ENCODE data around the gene PSD2.
A peak's percentile ranks its signal among the peaks of the same experiment; 100 is the strongest.

PSD2 gene

DNA sequence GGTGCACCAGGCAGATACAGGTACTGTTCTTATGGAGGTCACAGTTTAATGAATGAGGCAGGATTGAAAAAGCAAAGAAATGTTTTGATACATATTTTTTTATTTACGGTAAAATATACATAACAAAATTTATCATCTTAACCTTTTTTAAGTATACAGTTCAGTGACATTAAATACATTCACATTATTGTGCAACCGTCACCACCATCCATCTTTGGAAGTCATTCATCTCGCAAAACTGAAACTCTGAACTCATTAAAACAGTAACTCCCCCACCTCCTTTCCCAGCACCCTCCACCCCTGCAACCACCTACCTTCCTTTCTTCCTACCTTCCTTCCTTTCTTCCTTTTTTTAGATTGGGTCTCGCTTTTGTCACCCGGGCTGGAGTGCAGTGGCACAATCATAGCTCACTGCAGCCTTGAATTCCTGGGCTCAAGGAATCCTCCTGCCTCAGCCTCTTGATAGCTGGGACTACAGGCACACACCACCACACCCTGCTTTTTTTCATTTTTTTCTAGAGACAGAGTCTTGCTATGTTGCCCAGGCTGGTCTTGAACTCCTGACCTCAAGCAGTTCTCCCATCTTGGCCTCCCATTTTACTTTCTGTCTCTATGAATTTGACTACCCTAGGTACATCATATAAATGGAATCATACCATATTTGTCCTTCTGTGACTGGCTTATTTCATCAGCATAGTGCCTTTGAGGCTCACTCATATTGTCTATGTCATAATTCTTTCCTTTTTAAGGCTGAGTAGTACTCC, 22.5 kb upstream of the PSD2 start:
- in situ Hi-C loops (cut with HindIII; ENCODE audit: low pct_ligation_motif_present, low sequenced_read_pairs), result loop anchor here (25.0 kb wide), 2 partner anchors 136 to 361 kb away; partner anchors contain the start of genes CXXC5 and SPATA24
- H3K4me3 ChIP-seq (ENCODE audit: low read depth, low read length), result no peak overlapping the region
- no peaks in the 10 kb centered on the region for H3K36me3 ChIP-seq (replicated peaks)
- no peak for DNase-seq
- TF ChIP-seq, protein P1, sequence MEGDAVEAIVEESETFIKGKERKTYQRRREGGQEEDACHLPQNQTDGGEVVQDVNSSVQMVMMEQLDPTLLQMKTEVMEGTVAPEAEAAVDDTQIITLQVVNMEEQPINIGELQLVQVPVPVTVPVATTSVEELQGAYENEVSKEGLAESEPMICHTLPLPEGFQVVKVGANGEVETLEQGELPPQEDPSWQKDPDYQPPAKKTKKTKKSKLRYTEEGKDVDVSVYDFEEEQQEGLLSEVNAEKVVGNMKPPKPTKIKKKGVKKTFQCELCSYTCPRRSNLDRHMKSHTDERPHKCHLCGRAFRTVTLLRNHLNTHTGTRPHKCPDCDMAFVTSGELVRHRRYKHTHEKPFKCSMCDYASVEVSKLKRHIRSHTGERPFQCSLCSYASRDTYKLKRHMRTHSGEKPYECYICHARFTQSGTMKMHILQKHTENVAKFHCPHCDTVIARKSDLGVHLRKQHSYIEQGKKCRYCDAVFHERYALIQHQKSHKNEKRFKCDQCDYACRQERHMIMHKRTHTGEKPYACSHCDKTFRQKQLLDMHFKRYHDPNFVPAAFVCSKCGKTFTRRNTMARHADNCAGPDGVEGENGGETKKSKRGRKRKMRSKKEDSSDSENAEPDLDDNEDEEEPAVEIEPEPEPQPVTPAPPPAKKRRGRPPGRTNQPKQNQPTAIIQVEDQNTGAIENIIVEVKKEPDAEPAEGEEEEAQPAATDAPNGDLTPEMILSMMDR (IDR thresholded peaks at IDR 0.05; ENCODE audit: low read depth, low read length, missing control alignments), result no peak
- no peaks in the 10 kb centered on the region for H3K27me3 ChIP-seq (replicated peaks)
- H3K27ac ChIP-seq, result no peak overlapping the region

DNA sequence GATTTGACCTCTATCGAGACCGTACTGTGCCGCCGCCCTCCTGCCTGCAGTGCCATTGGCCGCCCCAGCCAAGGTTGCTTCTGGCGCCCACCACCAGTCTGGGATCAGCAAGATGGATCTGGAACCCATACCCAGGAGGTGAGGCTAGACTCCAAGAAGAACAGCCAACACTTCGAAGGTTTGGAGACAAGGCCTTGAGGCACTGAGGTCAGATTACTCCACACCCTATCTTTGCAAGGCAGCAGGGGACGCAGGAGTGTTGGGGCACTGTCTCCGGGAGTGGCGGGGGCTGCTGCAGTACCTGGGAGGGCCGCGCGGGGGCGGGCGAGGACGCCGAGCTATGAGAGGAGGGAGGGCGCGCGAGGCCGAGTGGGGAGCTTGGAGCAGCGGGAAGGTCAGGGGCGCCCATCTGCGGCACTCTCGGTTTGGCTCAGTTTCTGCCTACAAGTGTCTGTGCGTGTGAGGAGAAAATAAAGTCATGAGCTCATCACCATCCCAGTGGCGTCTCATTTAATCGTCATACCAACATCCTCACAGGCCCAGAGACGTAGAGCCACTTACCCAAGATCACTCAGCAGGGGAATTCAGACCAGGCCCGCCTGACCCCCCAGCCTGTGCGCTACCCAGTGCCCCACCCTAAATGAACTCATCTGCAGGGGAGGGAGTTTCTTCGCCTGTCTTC, 20.5 kb upstream of the PSD2 start:
- Histone ChIP-seq H3K36me3 (replicated peaks) (no peaks in the 10 kb centered on the region), H3K27me3 (replicated peaks) (no peaks in the 10 kb centered on the region), H3K4me3 (ENCODE audit: low read depth, low read length) (no peak overlapping the region), H3K27ac (no peak overlapping the region)
- TF ChIP-seq, protein P1 (IDR thresholded peaks at IDR 0.05; ENCODE audit: low read depth, low read length, missing control alignments), result peak; percentile 89
- peak; percentile 48 for DNase-seq
- in situ Hi-C loops (cut with HindIII; ENCODE audit: low pct_ligation_motif_present, low sequenced_read_pairs), result loop anchor here (25.0 kb wide), 2 partner anchors 138 to 363 kb away; partner anchors contain the start of genes CXXC5 and SPATA24

DNA sequence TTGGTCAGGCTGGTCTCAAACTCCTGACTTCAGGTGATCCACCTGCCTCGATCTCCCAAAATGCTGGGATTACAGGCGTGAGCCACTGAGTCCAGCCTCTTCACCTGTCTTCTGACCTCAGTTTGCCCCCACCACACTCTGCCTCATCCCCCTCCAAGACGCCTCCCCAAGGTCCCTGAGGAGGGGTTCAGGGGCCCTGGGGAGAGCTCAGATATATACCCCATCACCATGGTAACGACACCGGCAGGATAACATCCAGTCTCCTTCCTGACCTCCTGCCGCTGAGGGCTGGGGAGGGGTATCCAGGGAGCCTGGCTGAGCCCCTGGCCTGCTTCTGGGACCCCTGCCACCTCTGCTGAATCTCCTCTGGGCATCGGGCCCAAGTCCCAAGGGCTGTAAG, 19.7 kb upstream of the PSD2 start:
- Histone ChIP-seq H3K4me3 (ENCODE audit: low read depth, low read length) (no peak overlapping the region), H3K27me3 (replicated peaks) (no peaks in the 10 kb centered on the region), H3K27ac (no peak overlapping the region), H3K36me3 (replicated peaks) (no peaks in the 10 kb centered on the region)
- DNase-seq, result no peak
- TF ChIP-seq, protein P1 (IDR thresholded peaks at IDR 0.05; ENCODE audit: low read depth, low read length, missing control alignments), result no peak
- in situ Hi-C loops (cut with HindIII; ENCODE audit: low pct_ligation_motif_present, low sequenced_read_pairs), result no loop called here

DNA sequence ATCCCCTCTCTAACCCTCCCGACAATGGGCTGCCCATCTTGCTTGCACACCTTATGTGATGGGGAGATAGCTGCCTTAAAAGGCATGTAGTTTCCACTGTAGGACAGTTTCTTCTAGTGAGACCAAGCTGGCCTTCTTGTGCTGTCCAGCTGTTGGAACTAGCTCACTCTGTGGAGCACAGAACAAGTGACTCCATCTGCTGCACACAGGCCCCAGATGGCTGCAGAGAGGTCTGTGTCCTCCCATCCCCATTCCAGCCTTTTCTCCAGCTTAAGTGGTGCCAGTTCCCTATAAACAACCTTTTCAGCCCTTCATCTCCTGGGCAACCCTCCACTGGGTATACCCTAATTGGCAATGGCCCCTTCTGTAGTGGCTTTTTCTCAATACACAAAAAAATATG, 18.7 kb upstream of the PSD2 start:
- Histone ChIP-seq H3K27me3 (replicated peaks) (no peaks in the 10 kb centered on the region), H3K4me3 (ENCODE audit: low read depth, low read length) (no peak overlapping the region)
- DNase-seq, result no peak

DNA sequence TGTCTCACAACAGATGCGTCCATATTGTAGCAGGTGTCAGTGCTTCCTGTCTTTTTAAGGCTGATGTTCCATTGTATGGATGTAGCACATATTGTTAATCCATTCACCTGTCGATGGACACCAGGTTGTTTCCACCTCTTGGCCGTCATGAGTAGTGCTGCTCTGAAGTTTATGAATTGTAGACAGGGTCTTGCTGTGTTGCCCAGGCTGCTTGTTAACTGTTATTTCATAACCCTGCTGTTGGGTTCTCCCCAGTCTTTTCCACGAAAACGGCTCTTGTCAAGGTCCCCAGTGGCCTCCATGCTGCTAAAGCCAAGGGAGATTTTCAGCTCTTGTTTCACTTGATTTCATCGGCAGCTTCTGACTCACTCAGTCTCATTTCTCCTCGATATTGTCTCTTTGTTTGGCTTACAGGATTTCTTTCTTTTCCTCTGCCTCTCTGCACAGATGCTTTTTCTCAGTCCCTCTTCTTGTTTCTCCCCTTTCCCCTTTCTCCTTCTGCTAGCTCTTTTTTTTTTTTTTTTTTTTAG, 12.1 kb upstream of the PSD2 start:
- H3K4me3 ChIP-seq (ENCODE audit: low read depth, low read length), result no peak overlapping the region
- H3K27ac ChIP-seq, result no peak overlapping the region
- in situ Hi-C loops (cut with HindIII; ENCODE audit: low pct_ligation_motif_present, low sequenced_read_pairs), result no loop called here
- TF ChIP-seq, protein P1 (IDR thresholded peaks at IDR 0.05; ENCODE audit: low read depth, low read length, missing control alignments), result no peak
- DNase-seq, result no peak
- no peaks in the 10 kb centered on the region for H3K27me3 ChIP-seq (replicated peaks)
- no peaks in the 10 kb centered on the region for H3K36me3 ChIP-seq (replicated peaks)

More for the DNA sequence above, 18.7 kb upstream of the PSD2 start:
- no peak overlapping the region for H3K27ac ChIP-seq
- no peaks in the 10 kb centered on the region for H3K36me3 ChIP-seq (replicated peaks)
- in situ Hi-C loops (cut with HindIII; ENCODE audit: low pct_ligation_motif_present, low sequenced_read_pairs), result no loop called here
- TF ChIP-seq, protein P1 (IDR thresholded peaks at IDR 0.05; ENCODE audit: low read depth, low read length, missing control alignments), result no peak

Measured in brain microvascular endothelial cell (primary cell).